ENCODE data around the gene CDH10.

The CDH10 gene

GRCh38 chr5:24645483-24645882, 705 bp upstream of the CDH10 start:
- TF ChIP-seq CTCF (conservative IDR thresholded peaks at IDR 0.05; ENCODE audit: low read depth, low read length), result no peak
- peak overlapping the region; percentile 56 for H3K4me3 ChIP-seq (ENCODE audit: low read length)
- DNase-seq (ENCODE audit: low read depth), result no peak

- no peak for TF ChIP-seq CTCF (conservative IDR thresholded peaks at IDR 0.05; ENCODE audit: low read depth, low read length)
- peak overlapping the region; percentile 56 for H3K4me3 ChIP-seq (ENCODE audit: low read length)
- DNase-seq (ENCODE audit: low read depth), result no peak
Measured at GRCh38 chr5:24643880-24644279, 898 bp downstream of the CDH10 start.

- no peak for DNase-seq (ENCODE audit: low read depth)
- H3K4me3 ChIP-seq (ENCODE audit: low read length), result no peak overlapping the region
- no peak for TF ChIP-seq CTCF (conservative IDR thresholded peaks at IDR 0.05; ENCODE audit: low read depth, low read length)
Measured at GRCh38 chr5:24643156-24643555, 1.6 kb downstream of the CDH10 start.

GRCh38 chr5:24642022-24642421, 2.8 kb downstream of the CDH10 start:
- H3K4me3 ChIP-seq (ENCODE audit: low read length), result no peak overlapping the region
- DNase-seq (ENCODE audit: low read depth), result no peak
- peak; percentile 75 for TF ChIP-seq CTCF (conservative IDR thresholded peaks at IDR 0.05; ENCODE audit: low read depth, low read length)

- no peak for TF ChIP-seq CTCF (conservative IDR thresholded peaks at IDR 0.05; ENCODE audit: low read depth, low read length)
- no peak for DNase-seq (ENCODE audit: low read depth)
- H3K4me3 ChIP-seq (ENCODE audit: low read length), result no peak overlapping the region
Measured at GRCh38 chr5:24635209-24635608, 9.6 kb downstream of the CDH10 start.

GRCh38 chr5:24633715-24634325, 11.0 kb downstream of the CDH10 start:
- peak; percentile 50 for TF ChIP-seq CTCF (conservative IDR thresholded peaks at IDR 0.05; ENCODE audit: low read depth, low read length)
- no peak overlapping the region for H3K4me3 ChIP-seq (ENCODE audit: low read length)
- DNase-seq (ENCODE audit: low read depth), result no peak

- DNase-seq (ENCODE audit: low read depth), result no peak
- H3K4me3 ChIP-seq (ENCODE audit: low read length), result no peak overlapping the region
- TF ChIP-seq CTCF (conservative IDR thresholded peaks at IDR 0.05; ENCODE audit: low read depth, low read length), result no peak
Measured at GRCh38 chr5:24632353-24632752, 12.4 kb downstream of the CDH10 start.
